GM12865 (cell line): Measurements from ENCODE around the gene TMEM59.
"Not testable (repeated sequence)": the region's sequence is repeated elsewhere in the genome, so short reads cannot be mapped to it uniquely, and the experiment has no call there.

Source experiments
- DNase-seq: peaks from one replicate; pipeline ENCODE4 v3.0.0; 2010; ENCODE audit warnings: low read depth
- H3K4me3 ChIP-seq: 2 replicates; pipeline ENCODE4 v1.5.1; 2011; ENCODE audit warnings: mild to moderate bottlenecking, low read depth, low read length, control low read depth
- CTCF ChIP-seq: IDR thresholded peaks from 2 replicates; pipeline ENCODE4 v1.5.1; 2011; ENCODE audit warnings: low read length, control low read depth, low read depth, inconsistent platforms; ENCODE audit not compliant: insufficient read depth; ENCODE audit errors: missing control alignments

The TMEM59 gene

GRCh38 chr1:54052431-54052933, 522 bp downstream of the TMEM59 start:
- no peak for TF ChIP-seq CTCF
- peak overlapping the region; percentile 93 for H3K4me3 ChIP-seq
- peak; percentile 49 for DNase-seq

GRCh38 chr1:54051933-54052430, 1.0 kb downstream of the TMEM59 start:
- peak; percentile 2 for DNase-seq
- peak overlapping the region; percentile 93 for H3K4me3 ChIP-seq
- TF ChIP-seq CTCF = no peak

GRCh38 chr1:54050435-54050834, 2.6 kb downstream of the TMEM59 start:
- H3K4me3 ChIP-seq, DNase-seq: not testable (repeated sequence)

GRCh38 chr1:54047384-54048305, 5.4 kb downstream of the TMEM59 start:
- TF ChIP-seq CTCF = no peak
- no peak overlapping the region for H3K4me3 ChIP-seq
- no peak for DNase-seq

- no peak for DNase-seq
- no peak overlapping the region for H3K4me3 ChIP-seq
- TF ChIP-seq CTCF = no peak
Observed at GRCh38 chr1:54046671-54047383, 6.2 kb downstream of the TMEM59 start.

GRCh38 chr1:54045496-54045895, 7.5 kb downstream of the TMEM59 start:
- no peak for DNase-seq
- no peak overlapping the region for H3K4me3 ChIP-seq
- no peak for TF ChIP-seq CTCF

- TF ChIP-seq CTCF = no peak
- no peak overlapping the region for H3K4me3 ChIP-seq
- no peak for DNase-seq
Observed at GRCh38 chr1:54041806-54042205, 11.2 kb downstream of the TMEM59 start.
